Common myeloid progenitor, CD34-positive (primary cell): Measurements from ENCODE around the gene EFNA4.

Source experiments
- CTCF ChIA-PET: fragments of 350-600 bp; sonication (Branson Sonifier 250); formaldehyde crosslinking; loops from one replicate; lab custom pipeline; 2021; ENCODE audit warnings: antibody characterized with exemption; lab: Charles Lee
- POLR2A ChIA-PET: fragments of 350-600 bp; sonication (Branson Sonifier 250); formaldehyde crosslinking; loops from one replicate; lab custom pipeline; 2021; ENCODE audit warnings: antibody characterized with exemption; lab: Charles Lee
- DNase-seq, 3 donors: peaks; one replicate each; pipeline versions ENCODE4 v3.0.0 to v3.0.0-alpha.2; 2013
- H3K27ac ChIP-seq, 2 experiments: 1 replicate in 1 of 2; 2 replicates in 1 of 2; pipeline ENCODE4 v1.7.0; 2013; ENCODE audit warnings: inconsistent platforms in 2 of 2, low read length in 2 of 2, mild to moderate bottlenecking in 2 of 2, low read depth in 1 of 2, moderate library complexity in 1 of 2; ENCODE audit not compliant: severe bottlenecking in 2 of 2, insufficient read depth in 1 of 2, poor library complexity in 1 of 2
- H3K27me3 ChIP-seq, 5 experiments: replicated peaks in 2 of 5; 1 replicate in 3 of 5; 2 replicates in 2 of 5; pipeline versions ENCODE4 v1.6.1 to v1.7.0; 2013; ENCODE audit warnings: low read length in 4 of 5, mild to moderate bottlenecking in 2 of 5, moderate library complexity in 2 of 5, inconsistent platforms in 1 of 5; ENCODE audit not compliant: insufficient read depth in 5 of 5, control insufficient read depth in 4 of 5
- H3K36me3 ChIP-seq, 4 experiments: 1 replicate in 2 of 4; 2 replicates in 2 of 4; pipeline versions ENCODE4 v1.6.1 to v1.7.0; 2013; ENCODE audit warnings: low read length in 3 of 4, control low read depth in 1 of 4, mild to moderate bottlenecking in 1 of 4; ENCODE audit not compliant: control insufficient read depth in 4 of 4, insufficient read depth in 4 of 4
- H3K4me1 ChIP-seq, 4 experiments: 1 replicate in 3 of 4; 2 replicates in 1 of 4; pipeline versions ENCODE4 v1.6.1 to v1.7.1; 2013; ENCODE audit warnings: low read length in 3 of 4, mild to moderate bottlenecking in 3 of 4, control low read depth in 1 of 4, inconsistent platforms in 1 of 4, moderate library complexity in 1 of 4; ENCODE audit not compliant: control insufficient read depth in 4 of 4, insufficient read depth in 4 of 4; ENCODE audit errors: control extremely low read depth in 1 of 4
- H3K4me3 ChIP-seq, 7 experiments: 1 replicate in 4 of 7; 2 replicates in 3 of 7; pipeline versions ENCODE4 v1.5.1 to v1.7.0; 2013; ENCODE audit warnings: mild to moderate bottlenecking in 7 of 7, low read length in 6 of 7, moderate library complexity in 6 of 7, inconsistent platforms in 2 of 7, low read depth in 2 of 7, control low read depth in 1 of 7; ENCODE audit not compliant: insufficient read depth in 4 of 7, control insufficient read depth in 1 of 7; ENCODE audit errors: extremely low read depth in 1 of 7
- H3K9me3 ChIP-seq, 5 experiments: 1 replicate in 4 of 5; 2 replicates in 1 of 5; pipeline versions ENCODE4 v1.6.1 to v1.7.1; 2013; ENCODE audit warnings: low read length in 4 of 5, mild to moderate bottlenecking in 2 of 5, inconsistent platforms in 1 of 5, low read depth in 1 of 5, moderate library complexity in 1 of 5; ENCODE audit not compliant: control insufficient read depth in 4 of 5, insufficient read depth in 2 of 5; ENCODE audit errors: control extremely low read depth in 1 of 5
- WGBS: methylation state at CpG from one replicate; pipeline ENCODE4 v1.1.5; 2013; ENCODE audit not compliant: insufficient coverage; 5-methylcytosine and 5-hydroxymethylcytosine counted together

Gene EFNA4

DNA sequence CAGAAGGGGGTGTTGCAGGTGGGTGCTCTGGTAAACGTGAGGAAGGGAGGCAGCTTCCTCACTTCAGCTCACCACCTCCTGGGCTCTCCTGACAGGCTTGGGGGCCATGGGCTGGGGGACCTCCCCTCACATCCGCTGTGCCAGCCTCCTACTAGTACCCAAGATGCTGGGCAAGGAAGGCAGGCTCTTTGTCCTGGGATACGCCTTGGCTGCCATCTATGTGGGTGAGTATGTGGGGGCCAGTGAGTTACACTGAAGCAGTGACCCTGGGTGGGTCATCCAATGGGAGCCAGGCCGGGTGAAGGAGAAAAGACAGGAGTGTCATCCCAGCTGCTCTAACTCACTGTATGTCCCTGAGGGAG lies 24.3 kb upstream of the EFNA4 start:
- Histone ChIP-seq H3K4me1 (peaks cover 5 to 36% (median 14%) of the 10 kb centered on the region in 4 experiments), H3K27me3 (no peaks in the 10 kb centered on the region), H3K4me3 (peak overlapping the region in 1 of 7 experiments; percentile 47), H3K9me3 (no peaks in the 10 kb centered on the region), H3K36me3 (no peaks in the 10 kb centered on the region), H3K27ac (no peak overlapping the region)
- 70% methylated on average over 2 of the region's 4 CpGs for WGBS
- POLR2A ChIA-PET = interaction anchor here (0.6 kb wide), 1 partner anchor 33 kb away, joined by 3 read pairs; no protein-coding TSS in a partner anchor
- DNase-seq = no peak
- CTCF ChIA-PET = interaction anchor here (0.7 to 19.3 kb wide), 9 partner anchors 9 to 83 kb away, joined by 3 to 368 read pairs (median 3); partner anchors contain the start of genes ADAM15, EFNA4 and PBXIP1

DNA sequence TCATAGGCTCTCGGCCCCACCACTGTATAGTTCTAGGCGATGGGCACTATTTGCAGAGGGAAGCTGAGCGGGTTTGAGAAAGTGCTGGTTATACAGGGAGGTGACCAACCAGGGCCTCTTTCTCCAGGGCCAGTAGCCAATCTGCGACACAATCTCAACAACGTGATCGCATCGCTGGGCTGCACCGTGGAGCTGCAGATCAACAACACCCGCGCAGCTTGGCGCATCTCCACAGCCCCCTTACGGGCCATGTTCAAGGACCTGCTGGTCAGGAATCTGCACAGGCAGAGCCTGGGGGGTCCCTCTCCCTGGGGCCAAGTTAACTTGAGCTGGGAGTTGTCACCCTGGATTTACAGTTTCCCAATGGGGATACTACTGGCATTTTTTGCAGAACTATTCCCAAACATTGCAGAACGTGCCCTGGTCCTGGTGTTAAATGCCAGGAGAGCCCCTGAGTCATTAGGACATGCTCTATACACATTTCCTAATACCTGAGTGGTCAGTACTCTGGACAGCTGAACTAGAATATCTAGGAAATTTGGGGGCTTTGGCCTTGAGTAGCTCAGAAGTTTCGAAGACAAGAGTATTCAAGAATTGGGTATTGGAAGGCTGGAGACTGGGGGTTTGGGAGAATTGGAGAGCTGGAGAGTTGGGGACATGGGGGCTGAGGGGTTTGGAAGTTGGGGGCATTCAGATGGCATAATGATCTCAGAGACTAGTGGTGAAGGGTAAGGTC lies 23.0 kb upstream of the EFNA4 start:
- Histone ChIP-seq H3K27me3 (no peaks in the 10 kb centered on the region), H3K27ac (no peak overlapping the region), H3K4me1 (peaks cover 8 to 46% (median 24%) of the 10 kb centered on the region in 4 experiments), H3K4me3 (no peak overlapping the region), H3K9me3 (no peaks in the 10 kb centered on the region), H3K36me3 (no peaks in the 10 kb centered on the region)
- ChIA-PET POLR2A (interaction anchor here (0.6 kb wide), 1 partner anchor 556 kb away, joined by 5 read pairs; no protein-coding TSS in a partner anchor), CTCF (interaction anchor here (1.0 to 19.3 kb wide), 7 partner anchors 10 to 97 kb away, joined by 3 to 368 read pairs (median 5); partner anchors contain the start of genes ADAM15 and EFNA4)
- no peak for DNase-seq
- 98% methylated on average over 13 of the region's 14 CpGs for WGBS

GRCh38 chr1:155042789-155043188 lies 20.8 kb upstream of the EFNA4 start:
- WGBS = 93% methylated on average over 2 of the region's 5 CpGs
- no peak overlapping the region for H3K27ac ChIP-seq
- CTCF ChIA-PET = interaction anchor here (0.7 to 19.3 kb wide), 8 partner anchors 10 to 552 kb away, joined by 3 to 368 read pairs (median 8); partner anchors contain the start of genes ADAM15, DCST1, DCST2 and EFNA4
- no peak overlapping the region for H3K4me3 ChIP-seq
- H3K9me3 ChIP-seq = no peaks in the 10 kb centered on the region
- POLR2A ChIA-PET = no interaction called here
- DNase-seq = no peak
- H3K36me3 ChIP-seq = no peaks in the 10 kb centered on the region
- peaks cover 8 to 33% (median 23%) of the 10 kb centered on the region in 4 experiments for H3K4me1 ChIP-seq
- no peaks in the 10 kb centered on the region for H3K27me3 ChIP-seq

DNA sequence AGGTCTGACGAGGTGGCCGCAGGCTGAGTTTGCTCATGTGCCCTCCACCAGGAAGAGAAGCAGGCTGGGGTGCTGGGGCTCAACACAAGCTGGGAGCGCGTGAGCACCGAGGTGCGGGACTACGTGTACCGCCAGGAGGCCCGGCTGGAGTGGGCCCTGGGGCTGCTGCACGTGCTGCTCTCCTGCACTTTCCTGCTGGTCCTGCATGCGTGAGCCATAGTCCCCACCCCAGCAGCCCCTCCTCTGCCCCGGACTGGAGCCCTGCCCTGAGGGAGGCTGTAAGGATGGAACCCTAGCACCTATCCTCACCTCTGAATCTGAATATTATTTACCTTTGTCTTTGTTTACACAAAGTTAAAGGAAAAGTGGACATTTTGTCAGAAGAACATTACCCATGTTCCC lies 20.2 kb upstream of the EFNA4 start:
- Histone ChIP-seq H3K36me3 (no peaks in the 10 kb centered on the region), H3K27me3 (no peaks in the 10 kb centered on the region), H3K4me3 (no peak overlapping the region), H3K27ac (no peak overlapping the region), H3K4me1 (peaks cover 8 to 28% (median 23%) of the 10 kb centered on the region in 4 experiments), H3K9me3 (no peaks in the 10 kb centered on the region)
- ChIA-PET CTCF (interaction anchor here (0.8 to 19.3 kb wide), 13 partner anchors 9 to 374 kb away, joined by 3 to 368 read pairs (median 8); partner anchors contain the start of genes ADAM15, DCST1, DCST2 and EFNA4), POLR2A (no interaction called here)
- DNase-seq = no peak
- WGBS = 97% methylated on average over 10 of the region's 12 CpGs

- Histone ChIP-seq H3K36me3 (no peaks in the 10 kb centered on the region), H3K27ac (no peak overlapping the region), H3K9me3 (no peaks in the 10 kb centered on the region), H3K27me3 (no peaks in the 10 kb centered on the region), H3K4me3 (no peak overlapping the region), H3K4me1 (peaks cover 6 to 23% (median 18%) of the 10 kb centered on the region in 4 experiments)
- ChIA-PET POLR2A (no interaction called here), CTCF (interaction anchor here (0.8 to 19.3 kb wide), 18 partner anchors 9 to 484 kb away, joined by 3 to 368 read pairs (median 8); partner anchors contain the start of genes ADAM15, DCST1, DCST2 and EFNA4)
- WGBS = no CpG with 5 or more reads among the region's 3 CpGs
- DNase-seq = no peak
Observed at GRCh38 chr1:155043793-155044192, 19.7 kb upstream of the EFNA4 start.

DNA sequence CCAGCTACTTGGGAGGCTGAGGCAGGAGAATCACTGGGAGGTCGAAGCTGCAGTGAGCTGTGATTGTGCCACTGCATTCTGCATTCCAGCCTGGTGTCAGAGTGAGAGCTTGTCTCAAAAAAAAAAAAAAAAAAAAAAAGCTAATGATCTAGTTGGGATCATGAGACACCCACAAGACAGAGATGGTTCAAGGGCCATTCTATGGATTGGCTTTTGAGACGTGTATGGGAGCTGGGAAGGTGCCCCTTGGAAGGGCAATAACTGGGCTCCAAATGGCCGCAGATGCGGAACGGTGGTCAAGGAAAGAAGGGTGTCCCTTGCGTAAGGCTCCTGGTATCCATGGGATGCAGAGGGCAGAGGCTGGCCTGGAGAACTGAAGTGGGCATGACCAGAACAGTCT lies 19.2 kb upstream of the EFNA4 start:
- H3K4me3 ChIP-seq = no peak overlapping the region
- H3K9me3 ChIP-seq = no peaks in the 10 kb centered on the region
- H3K36me3 ChIP-seq = no peaks in the 10 kb centered on the region
- ChIA-PET POLR2A (interaction anchor here (0.6 to 0.8 kb wide), 2 partner anchors 27 to 143 kb away, joined by 3 read pairs; no protein-coding TSS in a partner anchor), CTCF (interaction anchor here (0.7 to 19.3 kb wide), 22 partner anchors 10 to 485 kb away, joined by 3 to 368 read pairs (median 6); partner anchors contain the start of genes ADAM15, EFNA4, KRTCAP2 and LENEP)
- no peak overlapping the region for H3K27ac ChIP-seq
- H3K4me1 ChIP-seq = peaks cover 3 to 17% (median 12%) of the 10 kb centered on the region in 4 experiments
- H3K27me3 ChIP-seq = no peaks in the 10 kb centered on the region
- WGBS = 93% methylated on average over 6 of the region's 6 CpGs
- DNase-seq = no peak
